Astrocyte of the hippocampus (primary cell): ENCODE measurements around the gene NCKAP5.

Experiments used
- DNase-seq: peaks from one replicate; pipeline ENCODE4 v3.0.0; 2011; ENCODE audit warnings: low read depth, low spot score

NCKAP5 gene

DNA sequence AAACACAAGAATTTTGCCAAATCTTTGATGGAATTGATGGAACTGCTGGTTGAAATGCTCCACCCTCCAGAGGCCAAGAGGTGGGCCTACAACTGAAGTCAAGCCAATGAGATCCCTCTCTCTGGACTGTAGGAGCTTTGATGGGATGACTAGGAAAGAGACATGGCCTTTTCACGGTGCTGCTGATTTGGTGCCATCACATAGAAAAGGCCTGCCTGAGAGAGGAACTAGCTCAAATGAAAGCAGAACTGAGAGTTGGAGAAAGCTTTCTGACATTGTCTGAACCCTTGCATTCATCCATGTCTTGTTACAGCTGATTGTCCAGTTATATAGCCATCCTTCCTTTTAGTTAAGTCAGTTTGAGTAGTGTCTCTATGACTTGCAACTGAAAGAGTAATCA is 614.5 kb downstream of the NCKAP5 start:
- DNase-seq: no peak

DNA sequence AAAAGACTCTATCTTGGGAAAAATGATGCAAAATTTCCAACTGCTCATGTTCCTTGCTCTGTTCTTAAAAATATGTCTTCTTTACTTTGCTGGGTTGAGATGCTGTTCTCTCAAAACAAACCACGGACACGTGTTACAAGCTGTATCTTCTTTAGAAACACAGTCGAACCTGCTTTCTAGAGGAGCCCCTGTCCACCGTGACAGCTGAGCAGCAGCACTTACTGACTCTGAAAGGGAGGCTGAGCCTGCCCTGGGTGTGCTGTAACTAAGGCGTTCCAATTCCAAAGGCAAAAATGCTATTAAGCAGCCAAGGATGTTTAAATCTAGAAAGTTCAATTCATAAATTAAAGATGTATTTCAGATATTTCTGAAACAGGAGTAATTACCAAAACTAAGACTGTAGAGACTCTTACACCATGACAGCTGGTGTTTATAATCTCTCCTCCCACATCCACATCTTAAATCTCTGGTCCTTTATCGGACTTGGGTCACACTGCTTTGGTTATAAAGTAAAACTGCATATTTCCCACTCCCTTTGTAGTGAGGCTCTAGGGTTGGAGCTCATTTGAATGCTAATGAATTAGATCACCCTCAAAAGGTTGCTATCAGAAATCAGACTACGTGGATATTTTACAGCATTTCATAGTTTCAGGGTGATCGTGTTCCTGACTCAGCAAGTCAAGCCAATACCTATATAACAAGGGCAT is 617.1 kb downstream of the NCKAP5 start:
- peak; percentile 17 for DNase-seq

DNA sequence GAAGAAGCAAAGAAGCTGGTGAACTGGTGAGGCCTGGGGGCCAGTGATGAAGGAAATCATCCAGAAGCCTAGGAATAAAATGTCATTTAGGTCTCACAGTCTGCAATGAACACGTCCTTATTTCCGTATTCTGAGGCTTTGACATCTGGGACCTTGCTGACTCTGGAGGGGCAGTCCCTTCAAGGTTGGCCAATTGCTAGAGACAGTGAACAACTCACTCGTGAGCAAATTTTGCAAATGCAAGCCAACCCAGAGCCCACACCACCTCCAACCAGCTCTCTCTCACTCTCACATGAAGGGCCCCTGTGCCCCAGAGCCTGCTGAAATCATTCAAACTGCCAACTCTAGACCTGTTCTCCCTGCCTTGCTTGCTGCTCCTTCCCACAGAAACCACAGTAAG is 619.2 kb downstream of the NCKAP5 start:
- no peak for DNase-seq

DNA sequence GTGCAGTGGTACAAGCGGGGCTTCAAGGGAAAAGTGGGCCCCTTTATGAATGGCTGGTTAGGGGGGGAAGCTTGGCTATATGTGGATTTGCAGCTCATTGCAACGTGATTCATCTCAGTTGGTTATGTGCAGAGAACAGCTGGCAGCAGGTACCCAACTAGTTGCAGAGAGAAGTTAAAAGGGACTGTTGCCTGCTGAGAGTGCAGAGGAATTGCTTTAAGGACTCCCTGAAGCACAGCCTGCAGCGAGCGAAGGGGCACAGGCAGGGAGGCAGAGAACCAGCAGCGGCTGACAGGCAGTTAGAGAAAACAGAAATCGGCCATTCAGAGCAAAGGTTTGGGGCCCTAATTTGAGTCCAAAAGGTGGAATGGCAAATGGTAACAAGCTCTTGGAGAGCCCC is 620.1 kb downstream of the NCKAP5 start:
- no peak for DNase-seq

DNA sequence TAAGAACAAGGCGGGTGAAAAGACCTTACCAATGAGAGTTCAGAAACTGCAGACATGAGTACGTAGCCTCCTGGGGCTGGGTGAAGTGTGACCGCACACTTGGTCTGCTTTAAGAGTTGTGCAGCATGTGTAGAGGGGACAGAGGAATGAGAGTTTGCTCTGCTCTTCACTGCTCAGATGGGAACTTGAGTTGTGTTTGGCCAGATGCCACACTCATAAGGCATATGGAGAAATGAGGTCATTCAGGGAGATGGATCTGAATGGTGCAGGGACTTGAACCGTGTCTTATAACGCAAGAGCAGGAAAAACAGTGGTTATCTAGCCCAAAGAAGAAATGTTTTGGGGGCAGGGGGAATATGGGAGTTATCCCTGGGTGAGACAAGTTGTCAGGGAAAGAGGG is 624.4 kb downstream of the NCKAP5 start:
- peak; percentile 11 for DNase-seq

DNA sequence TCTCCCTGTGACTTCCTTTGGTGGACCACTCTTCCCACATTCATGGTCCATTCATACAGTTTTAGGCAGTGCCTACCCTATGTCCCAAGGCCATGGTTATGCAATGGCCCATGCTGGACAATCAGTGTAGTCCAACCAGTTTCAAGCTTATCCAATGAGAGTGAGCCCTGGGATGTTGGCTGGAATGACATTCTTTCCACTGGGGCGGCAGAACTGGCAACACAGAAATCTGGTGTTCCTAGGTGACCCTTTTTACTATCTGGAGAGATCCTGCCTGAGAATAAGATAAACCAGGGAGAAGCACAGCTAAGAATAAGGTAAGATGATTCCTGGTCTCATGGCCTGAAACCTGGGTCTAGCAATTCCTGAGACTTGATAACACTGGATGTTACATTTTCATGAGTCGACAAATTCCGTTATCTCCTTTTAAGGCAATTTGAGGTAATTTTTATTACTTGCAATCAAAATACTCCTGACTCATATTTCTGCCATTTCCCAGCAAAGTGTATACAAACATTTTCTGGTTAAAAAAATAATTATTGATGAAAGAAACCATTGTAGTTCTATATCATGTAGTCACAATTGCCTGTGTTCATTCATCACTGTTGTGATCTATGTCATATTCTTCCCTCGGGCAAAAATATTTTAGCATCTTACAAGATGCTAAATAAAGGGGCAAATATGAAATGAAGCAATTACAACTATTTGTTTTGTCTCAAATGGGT is 626.8 kb downstream of the NCKAP5 start:
- no peak for DNase-seq

DNA sequence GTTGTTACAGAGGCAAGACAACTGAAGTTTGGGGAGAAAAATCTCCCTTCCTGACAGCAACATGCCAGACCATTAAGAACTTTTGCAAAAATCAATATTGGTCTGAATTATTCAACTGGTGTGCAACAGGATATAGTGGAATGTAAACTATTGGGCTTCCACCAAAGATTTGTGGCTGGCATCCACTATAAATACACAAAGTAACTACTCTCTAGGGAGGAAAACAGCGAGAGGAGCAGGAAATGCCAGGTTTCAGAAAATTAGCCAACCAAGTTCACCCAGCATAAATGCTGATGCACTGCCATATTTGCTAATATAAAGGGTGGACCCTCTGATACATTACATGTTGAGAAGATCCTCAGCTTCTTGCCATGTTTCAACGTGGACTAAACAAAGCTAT is 630.6 kb downstream of the NCKAP5 start:
- peak; percentile 58 for DNase-seq

DNA sequence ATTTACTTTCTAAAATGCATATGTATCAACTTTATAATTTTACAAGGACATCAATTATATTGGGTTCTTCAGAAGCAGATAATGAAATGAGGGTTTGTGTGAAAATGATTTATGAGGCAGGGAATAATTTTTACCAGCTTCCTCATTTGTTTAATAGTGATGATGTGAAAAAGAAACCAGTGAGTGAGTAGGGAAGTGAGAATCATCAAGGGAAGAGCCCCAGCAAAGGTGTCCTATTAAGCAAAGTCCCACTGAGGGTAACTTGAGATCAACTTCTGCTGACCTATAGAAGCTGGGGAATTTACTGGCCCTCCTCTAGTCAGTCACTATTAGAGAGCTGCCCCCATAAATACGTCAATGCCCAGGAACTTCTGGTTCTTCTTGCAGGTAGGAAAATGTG is 631.5 kb downstream of the NCKAP5 start:
- DNase-seq: no peak

DNA sequence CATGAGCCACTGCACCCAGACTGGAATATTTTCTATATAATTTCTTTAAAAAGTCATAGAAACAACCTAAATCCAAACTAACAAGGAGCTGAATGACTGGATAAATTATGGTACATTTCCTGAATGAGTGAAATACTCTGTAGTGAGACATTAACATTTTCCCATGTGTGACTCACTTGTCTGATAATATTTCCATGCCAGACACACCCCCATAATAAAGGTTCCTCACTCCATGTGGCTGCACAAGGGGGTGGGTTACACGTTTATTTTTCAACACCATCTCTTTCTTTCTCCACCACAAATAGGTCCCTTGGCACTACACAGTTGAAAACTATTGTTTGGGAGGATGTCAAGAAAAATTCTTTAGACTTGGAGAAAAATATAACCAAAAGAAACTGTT is 632.0 kb downstream of the NCKAP5 start:
- DNase-seq: no peak

DNA sequence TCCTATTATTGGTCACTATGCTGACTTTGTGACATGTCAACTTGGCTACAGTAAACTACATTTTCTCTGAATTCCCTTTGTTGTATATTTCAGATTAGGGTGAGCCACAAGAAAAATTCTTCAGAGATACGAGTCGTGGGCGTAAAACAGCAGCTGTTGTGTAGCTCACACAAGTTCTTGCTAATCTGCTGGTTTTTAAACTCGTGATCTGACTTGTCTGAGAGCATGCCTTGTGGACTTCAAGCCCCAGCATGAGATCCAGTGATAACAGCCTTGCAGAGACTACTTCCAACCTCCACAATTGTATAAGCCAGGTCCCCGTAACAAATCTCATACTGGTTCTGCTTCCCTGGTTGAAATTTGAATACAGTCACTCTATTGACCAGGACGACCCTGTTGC is 638.5 kb downstream of the NCKAP5 start:
- no peak for DNase-seq

DNA sequence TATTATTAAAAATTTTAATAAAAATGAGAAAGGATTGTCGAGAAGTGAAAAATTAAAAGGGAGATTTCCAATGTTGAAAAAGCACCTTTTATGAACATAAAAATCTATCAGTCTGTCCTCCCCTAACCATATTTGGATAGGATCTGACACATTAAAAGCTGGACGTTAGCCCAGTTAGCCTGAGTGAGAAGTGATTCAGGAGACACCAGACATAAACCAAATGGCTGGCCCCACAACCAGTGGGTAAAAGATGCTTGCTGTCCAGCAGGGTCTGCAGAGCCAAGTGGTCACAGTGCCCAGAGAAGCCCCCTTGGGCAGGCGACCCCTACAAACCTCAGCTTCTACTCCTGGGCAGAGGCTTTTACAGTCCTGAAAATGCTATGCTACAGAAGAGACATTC is 644.5 kb downstream of the NCKAP5 start:
- DNase-seq: peak; percentile 74

DNA sequence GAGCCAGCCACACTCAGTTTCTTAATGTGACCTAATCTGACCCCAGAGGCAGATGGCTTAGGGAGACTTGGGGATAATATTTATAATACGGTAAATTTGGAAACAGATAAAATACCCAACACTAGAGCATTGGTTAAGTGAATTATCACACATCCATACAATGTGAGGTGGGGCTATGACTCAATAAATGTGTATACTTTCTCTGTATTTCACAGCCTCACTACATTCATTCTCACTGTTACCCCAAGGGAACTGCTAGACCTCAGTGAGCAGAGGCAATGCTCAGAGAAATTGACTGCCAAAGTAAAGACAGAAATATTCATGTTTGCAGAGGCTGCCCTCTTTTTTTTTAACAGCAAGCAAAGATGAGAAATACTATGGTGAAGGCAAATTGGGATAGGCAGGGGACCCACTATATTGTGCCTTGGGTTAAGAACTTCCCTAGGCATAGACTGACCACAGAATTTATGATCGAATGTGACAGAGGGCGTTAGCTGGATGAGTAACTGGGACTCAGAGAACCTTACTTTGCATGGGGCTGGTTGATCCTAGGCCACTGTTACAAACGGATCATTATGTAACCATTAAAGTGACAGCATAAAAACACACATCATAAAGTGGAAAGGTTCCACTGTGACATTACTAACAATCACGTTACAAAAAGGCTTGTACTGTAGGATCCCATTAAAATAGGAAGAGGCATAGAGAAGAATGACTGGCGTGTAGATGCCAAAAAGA is 652.3 kb downstream of the NCKAP5 start:
- DNase-seq: no peak

DNA sequence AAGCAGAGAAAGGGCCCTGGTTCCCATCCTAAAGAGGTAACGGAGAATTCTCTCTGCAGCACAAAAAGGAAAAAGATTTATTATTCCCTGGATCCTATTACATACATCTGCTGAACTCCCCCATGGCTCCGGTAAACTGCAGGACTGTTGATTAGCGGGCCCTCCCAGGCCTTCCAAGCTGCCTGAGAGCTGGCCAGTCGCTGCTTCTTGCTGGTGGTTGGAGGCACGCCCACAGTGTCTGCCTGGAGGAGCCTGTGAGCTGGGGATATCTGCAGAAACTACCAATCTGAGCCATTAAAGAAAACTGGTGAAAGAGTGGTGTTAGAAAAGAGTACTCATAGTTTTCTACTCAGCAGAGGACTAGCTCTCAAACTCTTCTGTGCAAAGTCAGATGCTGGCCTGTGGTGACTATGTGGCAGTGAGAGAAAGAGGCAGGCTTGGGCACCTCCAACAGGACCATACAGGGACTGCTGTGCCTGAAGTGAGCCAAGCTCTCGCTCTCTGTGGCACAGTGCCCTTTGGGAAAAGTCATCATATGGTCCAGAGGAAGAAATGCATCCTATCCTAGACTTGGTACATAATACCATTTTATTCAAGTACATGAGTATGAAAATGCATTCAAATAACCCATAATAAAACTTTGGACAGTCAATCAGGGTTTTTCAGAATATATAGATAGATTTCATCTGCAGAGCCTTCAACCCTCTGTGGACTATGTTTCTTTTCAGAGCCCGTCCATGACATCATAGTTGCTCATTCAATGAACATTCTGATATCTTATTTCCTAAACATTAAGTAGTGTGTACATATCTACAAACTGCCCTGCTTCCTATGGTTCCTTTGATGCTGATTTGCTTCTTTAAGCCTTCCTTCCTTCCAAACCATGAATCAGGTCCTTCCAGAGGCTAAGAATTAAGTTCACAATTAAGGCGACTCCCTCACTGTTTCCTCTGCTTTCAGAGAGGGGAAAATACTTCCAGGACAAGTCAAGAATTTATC is 656.2 kb downstream of the NCKAP5 start:
- DNase-seq: peak; percentile 32

DNA sequence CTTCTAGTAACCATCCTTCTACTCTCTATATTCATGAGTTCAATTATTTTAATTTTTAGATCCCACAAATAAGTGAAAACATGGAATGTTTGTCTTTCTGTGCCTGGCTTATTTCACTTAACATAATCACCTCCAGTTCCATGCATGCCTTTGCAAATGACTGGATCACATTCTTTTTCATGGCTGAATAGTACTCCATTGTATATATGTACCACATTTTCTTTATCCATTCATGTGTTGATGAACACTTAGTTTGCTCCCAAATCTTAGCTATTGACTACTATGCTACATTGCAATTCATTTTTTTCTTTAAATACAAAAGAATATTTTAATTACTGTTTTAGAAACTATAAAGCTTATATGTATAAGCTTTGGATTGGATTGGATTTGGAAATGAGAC is 657.8 kb downstream of the NCKAP5 start:
- no peak for DNase-seq

DNA sequence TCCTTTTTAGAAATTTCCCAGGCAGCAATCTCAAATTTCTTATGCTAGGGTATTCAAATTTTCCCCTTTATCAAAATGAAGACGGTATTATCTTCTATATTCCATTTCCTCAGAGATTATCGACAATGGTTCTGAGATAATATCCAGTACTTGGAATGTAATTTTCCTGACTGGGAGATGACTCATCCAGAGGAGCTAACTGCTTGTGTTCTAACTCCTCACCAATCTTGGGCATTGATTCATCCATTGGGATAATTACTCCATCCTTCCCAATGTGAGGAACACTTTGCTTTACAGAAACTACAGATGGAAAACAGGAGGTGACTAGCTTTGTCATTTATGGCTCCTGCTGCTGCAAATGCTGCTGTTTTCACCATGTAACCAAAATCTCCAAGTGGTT is 658.8 kb downstream of the NCKAP5 start:
- DNase-seq: peak; percentile 10

DNA sequence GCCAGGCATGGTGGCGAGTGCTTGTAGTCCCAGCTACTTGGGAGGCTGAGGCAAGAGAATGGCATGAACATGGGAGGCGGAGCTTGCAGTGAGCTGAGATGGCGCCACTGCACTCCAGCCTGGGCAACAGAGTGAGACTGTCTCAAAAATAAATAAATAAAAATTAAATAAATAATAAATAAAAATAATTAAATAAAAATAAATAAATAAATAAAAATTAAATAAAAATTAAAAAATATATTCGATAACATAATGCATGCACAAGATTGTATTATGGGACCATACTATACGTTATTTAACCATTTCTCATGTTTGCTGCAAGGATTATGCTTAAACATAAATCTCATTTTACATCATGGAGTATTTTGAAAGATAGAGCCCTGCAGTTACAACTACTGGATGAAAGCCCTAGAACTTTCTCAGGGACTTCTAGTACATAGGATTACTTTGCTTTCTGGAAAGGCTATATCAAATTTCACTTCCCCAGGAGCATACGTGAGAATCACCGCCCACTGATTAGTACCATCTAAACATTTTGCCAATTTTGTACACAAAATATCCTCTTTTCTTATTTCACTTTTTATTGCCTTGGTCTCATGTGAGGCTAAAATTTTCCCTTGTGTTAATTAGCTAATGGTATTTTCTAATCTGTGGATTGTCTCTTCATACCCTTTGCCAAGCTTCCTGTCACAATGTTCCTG is 664.0 kb downstream of the NCKAP5 start:
- no peak for DNase-seq

DNA sequence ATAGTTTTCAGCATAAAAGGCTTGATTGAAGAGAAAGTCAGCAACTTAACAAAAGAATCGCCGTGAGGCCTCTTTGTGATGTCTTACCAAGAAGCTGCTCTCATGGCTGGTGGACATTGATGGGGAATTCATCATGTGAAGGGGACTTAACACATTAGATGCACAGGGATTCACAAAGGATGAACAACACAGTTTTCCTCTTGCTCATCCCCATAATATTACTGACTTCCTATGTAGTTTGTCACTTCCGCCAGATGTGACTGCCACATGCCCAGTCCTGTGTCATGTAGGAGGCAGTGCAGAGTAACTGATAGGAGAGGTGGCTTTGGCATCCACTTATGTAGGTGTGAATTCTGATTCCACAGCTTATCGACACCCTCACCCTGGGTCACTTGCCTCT is 665.6 kb downstream of the NCKAP5 start:
- DNase-seq: no peak

DNA sequence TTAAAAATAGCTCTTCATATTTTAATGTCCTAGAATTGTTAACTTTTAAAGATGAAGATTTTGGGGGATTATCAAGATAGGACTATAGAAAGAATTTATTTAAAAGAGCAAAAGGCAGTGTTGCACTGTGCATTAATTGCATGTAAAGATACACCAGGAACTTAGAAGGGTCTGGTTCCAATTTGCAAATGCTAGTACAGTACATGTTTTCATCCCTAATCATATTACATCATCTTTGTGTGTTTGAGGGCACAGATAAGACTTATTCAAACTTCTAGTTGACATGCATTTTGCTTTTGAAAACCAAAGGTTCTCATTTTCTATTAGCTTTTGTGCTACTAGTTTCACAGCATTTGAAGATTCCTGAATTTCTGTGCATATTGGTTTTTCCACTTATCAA is 666.6 kb downstream of the NCKAP5 start:
- no peak for DNase-seq

DNA sequence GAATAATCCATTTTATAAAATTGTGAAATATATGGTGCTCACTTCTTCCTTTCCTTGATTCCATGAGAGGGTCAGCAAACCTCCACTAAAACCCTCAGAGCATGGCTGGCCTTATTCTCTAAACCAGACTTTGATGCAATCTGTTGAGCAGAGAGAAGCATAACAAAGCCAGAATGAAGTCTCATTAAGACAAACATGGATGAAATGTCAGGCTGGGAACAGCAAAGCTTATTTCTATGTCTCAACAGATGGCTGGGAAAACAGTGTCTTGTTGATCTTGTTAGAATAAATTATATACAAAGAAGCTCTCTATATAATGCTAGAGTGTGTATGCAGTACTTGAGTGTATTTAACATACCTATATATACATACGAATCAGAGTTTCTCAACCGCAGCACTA is 671.2 kb downstream of the NCKAP5 start:
- DNase-seq: no peak

DNA sequence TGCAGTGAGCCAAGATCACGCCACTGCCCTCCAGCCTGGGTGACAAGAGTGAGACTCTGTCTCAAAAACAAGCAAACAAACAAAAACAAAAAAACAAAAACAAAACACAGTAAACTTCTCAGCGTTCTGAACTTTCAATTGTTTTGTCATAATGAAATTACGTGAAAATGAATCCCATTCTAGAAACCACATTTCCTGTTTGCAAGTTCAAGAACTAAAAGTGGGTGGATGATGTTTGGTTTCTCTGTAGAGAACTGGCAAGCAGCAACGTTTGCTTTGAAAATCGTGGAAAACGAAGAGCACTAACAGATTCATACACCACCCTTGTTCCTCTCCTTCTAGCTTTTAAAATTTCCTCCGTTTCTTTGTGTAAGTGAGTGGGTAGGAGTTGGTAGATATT is 672.2 kb downstream of the NCKAP5 start:
- no peak for DNase-seq

DNA sequence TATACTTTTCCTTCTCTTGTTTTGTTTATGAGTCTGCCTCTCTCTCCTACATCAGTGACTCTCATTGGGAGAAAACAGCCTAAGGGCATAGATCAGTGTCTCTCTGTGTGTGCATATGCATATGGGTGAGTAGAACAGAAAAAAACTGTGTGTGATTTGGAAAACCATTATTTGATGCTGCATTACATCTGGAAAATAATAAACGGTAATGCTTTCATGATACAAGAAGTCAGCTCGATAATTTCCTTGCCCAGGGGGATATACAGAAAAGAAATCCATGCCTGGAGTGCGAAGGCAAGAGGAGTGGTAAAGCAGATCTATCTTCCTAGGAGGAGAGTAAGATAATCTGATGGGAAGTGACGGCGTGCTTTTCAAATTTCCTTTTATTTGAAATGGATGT is 676.8 kb downstream of the NCKAP5 start:
- no peak for DNase-seq
